Bone marrow (tissue), 2 donors: Measurements from ENCODE around the gene MALRD1.

Source experiments
- DNase-seq, 2 donors: peaks; one replicate each; lab custom pipeline; 2025; lab: John Stamatoyannopoulos, UW

Gene MALRD1

DNA sequence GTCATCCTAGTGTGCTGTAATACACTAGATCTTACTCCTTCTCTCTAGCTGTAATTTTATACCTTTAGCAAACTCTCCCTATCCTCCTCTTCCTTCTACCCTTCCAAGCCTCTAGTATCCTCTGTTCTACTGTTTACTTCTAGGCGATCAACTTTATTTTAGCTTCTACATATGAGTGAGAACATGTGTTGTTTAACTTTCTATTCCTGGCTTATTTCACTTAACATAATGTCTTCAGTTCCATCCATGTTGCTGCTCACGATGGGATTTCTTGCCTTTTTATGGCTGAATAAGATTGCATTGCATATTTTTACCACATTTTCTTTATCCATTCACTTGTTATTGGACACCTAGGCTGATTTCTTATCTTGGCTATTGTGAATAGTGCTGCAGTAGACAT lies 318.6 kb downstream of the MALRD1 start:
- DNase-seq: no peak

DNA sequence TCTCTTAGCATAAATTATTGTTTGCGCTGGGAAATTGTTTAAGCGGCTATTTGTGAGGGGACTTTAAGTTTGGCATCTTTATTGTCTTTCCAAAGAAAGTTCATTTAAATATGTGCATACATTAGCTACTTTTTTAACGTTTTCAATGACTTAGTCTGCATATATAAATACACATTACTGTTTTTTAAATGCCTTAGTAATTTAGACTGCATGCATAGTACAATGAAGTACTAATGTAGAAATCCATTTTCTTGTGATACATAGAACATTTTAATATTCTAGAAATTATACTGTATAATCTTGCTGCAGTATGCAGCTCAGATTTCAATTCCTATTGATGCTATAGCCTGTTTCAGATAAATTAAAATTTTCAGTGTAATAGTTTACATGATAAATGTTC lies 325.4 kb downstream of the MALRD1 start:
- no peak for DNase-seq

GRCh38 chr10:19385846-19386450 lies 337.3 kb downstream of the MALRD1 start:
- no peak for DNase-seq

- no peak for DNase-seq
These were observed 360.3 kb downstream of the MALRD1 start for GRCh38 chr10:19408924-19409323.

DNA sequence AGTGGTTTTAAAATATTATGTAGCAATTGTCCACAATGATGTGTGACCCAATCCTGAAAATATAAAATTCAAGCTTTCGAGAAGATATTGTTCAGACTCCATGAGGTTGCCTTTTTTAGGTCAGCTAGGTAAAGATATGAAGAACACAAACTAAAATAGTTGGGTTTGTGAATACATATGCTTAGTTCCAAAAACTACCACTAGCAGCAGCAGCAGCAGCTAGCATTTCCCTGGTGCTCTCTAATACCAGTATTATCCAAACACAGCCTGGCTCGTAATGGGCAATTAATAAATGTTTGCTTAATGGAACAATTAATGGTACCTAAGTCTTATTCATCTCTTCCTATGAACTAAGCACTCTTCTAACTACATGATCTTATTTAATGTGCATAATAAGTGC lies 362.5 kb downstream of the MALRD1 start:
- no peak for DNase-seq

- DNase-seq: no peak
These were observed 363.9 kb downstream of the MALRD1 start for GRCh38 chr10:19412531-19412930.

DNA sequence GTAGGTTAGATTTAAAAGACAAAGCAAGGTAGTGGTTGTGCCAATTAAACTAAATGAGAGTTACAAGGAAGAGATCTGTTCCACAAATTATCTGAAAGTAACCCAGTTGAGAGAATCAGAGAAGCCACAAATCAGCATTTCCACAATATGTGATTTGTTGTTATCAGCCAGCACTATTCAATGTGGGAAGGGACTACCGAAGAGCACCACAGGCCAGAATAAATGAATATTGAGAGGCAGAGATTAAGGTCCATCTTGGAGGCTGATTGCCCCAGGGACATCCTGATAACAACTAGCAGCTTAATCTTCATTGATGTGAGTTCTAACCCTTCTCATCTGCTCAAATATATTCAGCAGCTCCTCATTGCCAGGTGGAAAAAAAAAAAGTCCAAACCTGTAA lies 367.6 kb downstream of the MALRD1 start:
- DNase-seq: no peak

- DNase-seq: no peak
These were observed 369.1 kb downstream of the MALRD1 start for GRCh38 chr10:19417740-19418139.

- no peak for DNase-seq
These were observed 373.1 kb downstream of the MALRD1 start for GRCh38 chr10:19421674-19422073.

DNA sequence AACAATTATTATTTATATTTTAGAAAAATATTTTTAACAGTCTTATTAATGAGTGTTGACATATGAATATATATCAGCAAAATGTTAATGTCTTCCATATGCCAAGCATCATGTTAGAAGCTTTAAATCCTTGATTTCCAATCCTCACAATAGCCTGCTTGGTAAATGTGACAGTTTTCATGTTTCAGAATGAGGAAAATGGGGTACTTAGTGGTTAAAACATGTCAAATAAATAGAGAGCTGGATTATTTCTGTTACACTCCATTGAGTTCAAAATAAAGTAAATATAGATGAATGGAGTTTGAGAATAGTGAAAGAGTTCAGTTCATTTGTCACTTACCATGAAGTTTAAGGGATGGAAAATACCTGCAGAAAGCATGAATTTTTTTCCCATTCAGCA lies 377.4 kb downstream of the MALRD1 start:
- no peak for DNase-seq

DNA sequence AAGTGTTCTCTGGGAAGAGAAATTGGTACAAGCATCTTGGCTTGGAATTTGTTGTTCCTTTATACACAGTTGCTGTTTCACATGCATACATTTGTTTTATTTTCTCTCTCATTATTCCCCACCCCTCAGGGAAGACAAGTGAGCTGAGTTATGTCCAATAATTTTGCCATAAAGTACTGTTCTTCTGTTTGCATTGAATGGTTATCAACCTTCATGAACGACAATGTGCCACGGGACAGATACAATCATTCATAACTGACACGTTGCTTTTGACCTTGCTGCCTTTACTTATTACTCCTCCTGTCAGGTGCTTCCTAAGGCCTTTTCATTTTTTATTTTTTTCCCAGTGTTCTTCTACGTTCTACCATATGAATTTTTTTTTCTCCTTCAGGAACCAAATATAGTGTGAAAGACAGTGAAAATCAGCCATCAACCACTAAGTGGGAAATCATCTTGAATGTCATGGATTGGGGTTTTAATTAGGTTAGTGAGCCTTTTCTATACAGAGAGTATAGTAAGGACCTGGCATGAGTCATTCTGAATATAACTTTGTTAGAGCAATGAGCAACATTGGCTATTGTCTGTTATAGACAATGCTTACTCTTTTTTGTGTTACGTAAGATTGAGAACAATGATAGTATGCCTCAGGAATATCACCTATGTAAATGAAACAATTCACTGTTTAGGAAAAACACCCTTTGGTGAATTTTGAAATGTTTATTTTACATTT lies 383.2 kb downstream of the MALRD1 start:
- no peak for DNase-seq

DNA sequence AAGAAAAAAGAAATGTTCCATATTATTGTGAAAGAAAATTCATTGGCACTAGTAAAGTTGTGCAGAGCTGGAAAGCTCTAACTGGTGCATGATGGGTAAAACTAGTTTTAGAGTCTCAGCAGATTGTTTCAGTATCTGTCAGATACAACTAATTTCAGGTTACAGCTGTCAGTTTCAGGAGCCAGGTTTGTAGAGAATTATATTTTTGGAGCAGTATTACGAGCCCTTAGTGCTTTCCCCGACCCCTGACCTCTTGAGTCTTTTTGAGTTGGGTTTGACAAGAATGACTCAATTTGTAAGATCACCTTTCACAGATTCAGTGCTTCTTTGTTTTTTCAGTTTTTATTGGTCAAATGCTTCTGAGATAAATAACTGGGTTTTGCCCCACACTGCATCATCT lies 401.3 kb downstream of the MALRD1 start:
- DNase-seq: no peak

DNA sequence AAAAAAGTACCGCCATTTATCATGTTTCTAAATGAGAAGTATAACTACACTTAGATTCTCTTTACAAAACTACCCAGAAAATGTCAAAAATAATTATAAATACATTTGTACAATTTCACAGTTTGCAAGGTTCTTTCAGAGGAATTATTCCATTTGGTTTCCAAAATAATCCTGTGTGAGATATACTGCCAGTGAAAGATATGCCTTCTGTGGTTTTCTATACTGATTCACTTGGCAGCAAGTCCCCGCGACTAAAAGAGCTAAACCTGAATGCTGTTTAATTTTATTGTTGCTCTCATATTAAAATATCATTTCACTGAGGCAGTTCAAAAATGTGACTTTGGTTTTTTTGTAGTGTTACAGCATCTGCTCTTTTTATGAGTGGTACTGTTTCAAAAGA lies 402.8 kb downstream of the MALRD1 start:
- no peak for DNase-seq

- no peak for DNase-seq
These were observed 403.3 kb downstream of the MALRD1 start for GRCh38 chr10:19451937-19452336.

- no peak for DNase-seq
These were observed 405.4 kb downstream of the MALRD1 start for GRCh38 chr10:19453967-19454366.

DNA sequence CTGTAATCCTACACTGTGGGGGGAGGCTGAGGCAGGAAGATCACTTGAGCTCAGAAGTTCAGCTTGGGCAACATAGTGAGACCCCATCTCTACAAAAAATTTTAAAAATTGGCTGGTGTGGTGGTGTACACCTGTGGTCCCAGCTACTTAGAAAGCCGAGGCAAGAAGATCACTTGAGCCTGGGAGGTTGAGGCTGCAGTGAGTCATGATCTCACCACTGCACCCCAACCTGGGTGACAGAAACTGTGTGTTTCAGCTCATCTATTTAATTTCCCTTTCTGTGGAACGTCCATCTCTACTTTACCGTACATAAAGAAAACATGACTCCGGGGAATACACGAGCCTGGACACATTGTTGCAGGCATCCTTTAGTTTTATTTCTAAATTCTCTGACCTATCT lies 413.0 kb downstream of the MALRD1 start:
- DNase-seq: no peak

DNA sequence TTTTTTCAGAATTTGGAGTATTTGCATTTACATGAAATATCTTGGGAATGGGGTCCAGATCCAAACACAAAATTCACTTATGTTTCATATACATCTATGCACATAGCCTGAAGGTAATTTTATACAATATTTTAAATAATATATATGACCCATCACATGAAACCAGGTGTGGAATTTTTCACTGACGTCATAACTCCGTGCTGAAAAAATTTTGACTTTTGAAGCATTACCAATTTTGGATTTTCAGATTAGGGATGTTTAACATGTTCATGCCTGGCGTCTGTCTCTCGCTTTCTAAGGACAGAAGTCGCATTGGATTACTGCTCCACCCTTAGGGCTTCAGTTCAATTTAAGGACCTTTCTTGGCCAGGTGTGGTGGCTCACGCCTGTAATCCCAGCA lies 418.1 kb downstream of the MALRD1 start:
- no peak for DNase-seq

GRCh38 chr10:19468413-19468812 lies 419.8 kb downstream of the MALRD1 start:
- no peak for DNase-seq

GRCh38 chr10:19469521-19469920 lies 420.9 kb downstream of the MALRD1 start:
- DNase-seq: no peak

DNA sequence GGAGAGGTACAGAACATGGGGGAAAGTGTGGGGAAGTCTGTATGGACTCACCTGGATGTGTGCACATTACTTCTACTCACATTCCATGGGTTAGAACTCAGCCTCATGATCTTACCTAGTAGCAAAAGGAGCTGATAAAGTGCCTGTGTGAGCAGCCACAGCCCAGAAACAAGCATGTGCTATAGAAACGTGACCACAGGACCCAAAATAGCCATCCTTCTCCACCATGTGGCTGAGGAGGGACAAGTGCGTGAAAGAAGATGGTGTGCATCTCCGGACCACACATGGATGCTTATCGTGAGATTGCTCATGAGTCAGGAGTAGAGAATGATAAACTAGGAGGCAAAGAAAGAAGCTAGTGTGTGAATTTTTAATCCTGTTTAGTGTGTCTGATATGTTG lies 431.3 kb downstream of the MALRD1 start:
- DNase-seq: no peak

GRCh38 chr10:19480353-19480752 lies 431.8 kb downstream of the MALRD1 start:
- DNase-seq: no peak

DNA sequence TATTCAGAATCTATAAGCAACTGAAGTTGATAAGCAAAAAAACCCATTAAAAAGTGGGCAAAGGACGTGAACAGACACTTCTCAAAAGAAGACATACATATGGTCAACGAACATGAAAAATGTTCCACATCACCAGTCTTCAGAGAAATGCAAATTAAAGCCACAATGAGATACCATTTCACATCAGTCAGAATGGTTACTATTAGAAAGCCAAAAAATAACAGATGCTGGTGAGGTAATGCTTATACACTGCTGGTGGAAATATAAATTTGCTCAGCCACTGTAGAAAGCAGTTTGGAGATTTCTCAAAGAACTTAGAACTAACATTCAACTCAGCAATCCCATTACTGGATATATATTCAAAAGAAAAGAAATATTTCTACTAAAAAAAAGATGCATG lies 434.8 kb downstream of the MALRD1 start:
- DNase-seq: no peak

GRCh38 chr10:19488592-19489280 lies 440.1 kb downstream of the MALRD1 start:
- no peak for DNase-seq
